HG02981 (cell line): Measurements from ENCODE around the gene RPL6.
A peak's percentile ranks its signal among the peaks of the same experiment; 100 is the strongest.
"Not testable (repeated sequence)": the region's sequence is repeated elsewhere in the genome, so short reads cannot be mapped to it uniquely, and the experiment has no call there.

Experiments
- ATAC-seq: cut with Tn5 transposase; IDR thresholded peaks from one replicate; pipeline ENCODE4 v1.9.1; 2021; ENCODE audit warnings: mild to moderate bottlenecking, moderate library complexity; ENCODE audit not compliant: unreplicated experiment

RPL6 gene

GRCh38 chr12:112420740-112421139 is 11.3 kb upstream of the RPL6 start:
- no peak for ATAC-seq

GRCh38 chr12:112419297-112420133 is 10.1 kb upstream of the RPL6 start:
- ATAC-seq: peak; percentile 47

GRCh38 chr12:112418608-112419296 is 9.3 kb upstream of the RPL6 start, which contains the start of gene PTPN11:
PTPN11 (plus strand) TSS chr12:112418947; CDS start chr12:112419112, 165 bp downstream.
- peak; percentile 73 for ATAC-seq

- ATAC-seq: no peak
These were observed 8.8 kb upstream of the RPL6 start for GRCh38 chr12:112418273-112418607.

- ATAC-seq: not testable (repeated sequence)
These were observed 6.1 kb upstream of the RPL6 start for GRCh38 chr12:112415457-112415856.

- ATAC-seq: no peak
These were observed 4.6 kb upstream of the RPL6 start for GRCh38 chr12:112413855-112414625.

GRCh38 chr12:112409906-112410244 is 470 bp upstream of the RPL6 start:
- ATAC-seq: no peak

GRCh38 chr12:112408621-112409020 is 784 bp downstream of the RPL6 start:
- no peak for ATAC-seq

- ATAC-seq: not testable (repeated sequence)
These were observed 1.7 kb downstream of the RPL6 start for GRCh38 chr12:112407683-112408082.

- ATAC-seq: no peak
These were observed 2.6 kb downstream of the RPL6 start for GRCh38 chr12:112406519-112407488.

- ATAC-seq: no peak
These were observed 7.4 kb downstream of the RPL6 start for GRCh38 chr12:112401903-112402498.

- no peak for ATAC-seq
These were observed 8.4 kb downstream of the RPL6 start for GRCh38 chr12:112401054-112401453.

GRCh38 chr12:112393328-112393727 is 16.1 kb downstream of the RPL6 start:
- no peak for ATAC-seq

GRCh38 chr12:112389922-112390654 is 19.3 kb downstream of the RPL6 start:
- ATAC-seq: not testable (repeated sequence)

GRCh38 chr12:112389228-112389627 is 20.2 kb downstream of the RPL6 start:
- no peak for ATAC-seq

GRCh38 chr12:112386726-112387125 is 22.7 kb downstream of the RPL6 start:
- no peak for ATAC-seq

GRCh38 chr12:112382866-112383265 is 26.5 kb downstream of the RPL6 start:
- no peak for ATAC-seq

- peak; percentile 86 for ATAC-seq
These were observed 27.3 kb downstream of the RPL6 start, which contains the start of gene HECTD4 for GRCh38 chr12:112381883-112382796. HECTD4 (minus strand) TSS chr12:112382431; CDS start chr12:112382128, 303 bp downstream.
